GM12878 (cell line): ENCODE data around the gene NRSN2. TPM values are rescaled to one million over a fixed set of nuclear protein-coding genes. Genes with fewer than 3 reads are reported as not detected.

ENCODE experiments used
- CHD2 ChIP-seq: IDR thresholded peaks from 2 replicates; pipeline ENCODE4 v1.6.1; 2011; ENCODE audit warnings: low read depth, low read length, improper control_type of control experiment, borderline replicate concordance
- CREB1 ChIP-seq: IDR thresholded peaks from 2 replicates; pipeline ENCODE4 v1.6.1; 2012; ENCODE audit warnings: low read depth, mild to moderate bottlenecking, inconsistent platforms
- MXI1 ChIP-seq: fragments of 150-350 bp; IDR thresholded peaks from 2 replicates; pipeline ENCODE4 v1.6.1; 2011; ENCODE audit warnings: low read depth, mild to moderate bottlenecking, inconsistent platforms, low read length, improper control_type of control experiment
- POU2F2 ChIP-seq: IDR thresholded peaks from 3 replicates; pipeline ENCODE4 v1.6.1; 2011; ENCODE audit warnings: low read depth, mild to moderate bottlenecking, low read length, borderline replicate concordance
- RAD21 ChIP-seq: IDR thresholded peaks from 2 replicates; pipeline ENCODE4 v1.6.1; 2011; ENCODE audit warnings: mild to moderate bottlenecking, low read depth, low read length, moderate library complexity; ENCODE audit not compliant: insufficient read depth
- RFX5 ChIP-seq: IDR thresholded peaks from 2 replicates; pipeline ENCODE4 v1.6.1; 2011; ENCODE audit warnings: low read depth, low read length, improper control_type of control experiment
- ZNF274 ChIP-seq: IDR thresholded peaks from one replicate; pipeline ENCODE4 v1.8.0; 2011; ENCODE audit not compliant: insufficient read length, insufficient read depth
- polyA plus RNA-seq, 11 experiments: library from polyadenylated mRNA; depleted of rRNA in 4 of 11; unstranded in 6 of 11; stranded (reverse) in 5 of 11; fragments of >200 nt; fragmentation: Nextera tagmentation in 4 of 11; fragmentation: Illumina TruSeq in 1 of 11; extraction: Ambion mirVana in 4 of 11; extraction: Trizol in 1 of 11; gene quantifications; 1 replicate in 1 of 11; 2 replicates in 10 of 11; pipeline versions ENCODE4 v1.2.1 to v1.2.3, GENCODE V29; 2011 to 2016; ENCODE audit warnings: inconsistent platforms in 2 of 11, missing spikeins in 2 of 11, low read depth in 1 of 11
- total RNA-seq, 4 experiments: library from RNA; depleted of rRNA in 3 of 4; stranded (reverse); fragments of >200 nt in 3 of 4; fragmentation: Illumina TruSeq in 1 of 4; extraction: Trizol in 1 of 4; gene quantifications; 2 replicates each; pipeline versions ENCODE4 v1.2.1 to v1.2.3, GENCODE V29; 2013 to 2021
- TF ChIP-seq, protein P1 (sequence below): fragments of 450-650 bp; IDR thresholded peaks from 2 replicates; pipeline ENCODE4 v1.6.1; 2017; ENCODE audit warnings: mild to moderate bottlenecking, moderate library complexity
- TF ChIP-seq, protein P2 (sequence below): fragments of 150-350 bp; IDR thresholded peaks from 2 replicates; pipeline ENCODE4 v1.6.1; 2014; ENCODE audit warnings: mild to moderate bottlenecking, low read depth, low read length

The NRSN2 gene
- total and polyA plus RNA-seq, 10 of the 15 experiments (the other 5 are each of a cell fraction or from before 2014, with no cell fraction given), result 6.2 to 32.4 (median 13.0) TPM

DNA sequence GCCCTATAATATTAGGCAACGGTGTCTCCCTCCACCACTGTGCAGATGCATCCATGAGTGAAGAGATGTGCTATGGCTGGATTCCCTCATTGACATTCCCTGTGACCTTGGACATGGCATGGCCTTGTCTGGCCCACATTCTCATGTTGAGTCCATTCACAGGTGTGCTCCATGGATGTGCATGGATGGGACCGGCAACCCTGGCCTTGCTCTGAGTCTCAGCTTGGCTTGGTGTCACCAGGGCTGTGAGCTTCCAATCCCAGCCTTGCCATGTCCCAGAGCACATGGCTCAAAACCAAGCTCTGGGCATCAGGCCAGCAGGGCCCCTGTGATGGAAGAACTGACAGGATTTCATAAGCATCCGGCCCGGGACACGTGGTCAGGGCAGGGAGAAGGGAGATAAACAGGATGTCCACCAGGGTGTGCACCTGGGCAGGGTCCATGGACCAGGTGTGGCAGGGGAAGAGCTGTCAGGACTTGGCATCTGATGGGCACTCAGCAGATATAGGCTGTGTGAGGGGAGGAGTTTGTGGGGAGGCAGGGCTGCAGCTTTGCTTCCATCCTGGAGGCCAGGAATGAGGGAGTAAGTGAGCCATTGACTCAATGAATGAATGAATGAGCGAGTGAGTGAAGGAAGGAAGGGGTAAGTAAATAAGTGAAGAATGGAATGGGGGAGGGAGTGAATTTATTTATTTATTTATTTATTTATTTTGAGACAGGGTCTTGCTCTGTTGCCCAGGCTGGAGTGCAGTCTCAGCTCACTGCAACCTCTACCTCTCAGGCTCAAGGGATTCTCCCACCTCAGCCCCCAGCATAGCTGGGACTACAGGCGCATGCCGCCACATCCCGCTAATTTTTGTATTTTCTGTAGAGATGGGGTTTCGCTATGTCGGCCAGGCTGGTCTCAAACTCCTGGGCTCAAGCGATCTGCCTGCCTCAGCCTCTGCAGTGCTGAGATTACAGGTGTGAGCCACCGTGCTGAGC is 15.7 kb downstream of the NRSN2 start (continued):
- TF ChIP-seq ZNF274, result no peak
- TF ChIP-seq CREB1, result no peak
- no peak for TF ChIP-seq RFX5
- TF ChIP-seq CHD2, result no peak
- peak; percentile 32 for TF ChIP-seq RAD21
- no peak for TF ChIP-seq MXI1
- TF ChIP-seq POU2F2, result no peak
- TF ChIP-seq, protein P1, sequence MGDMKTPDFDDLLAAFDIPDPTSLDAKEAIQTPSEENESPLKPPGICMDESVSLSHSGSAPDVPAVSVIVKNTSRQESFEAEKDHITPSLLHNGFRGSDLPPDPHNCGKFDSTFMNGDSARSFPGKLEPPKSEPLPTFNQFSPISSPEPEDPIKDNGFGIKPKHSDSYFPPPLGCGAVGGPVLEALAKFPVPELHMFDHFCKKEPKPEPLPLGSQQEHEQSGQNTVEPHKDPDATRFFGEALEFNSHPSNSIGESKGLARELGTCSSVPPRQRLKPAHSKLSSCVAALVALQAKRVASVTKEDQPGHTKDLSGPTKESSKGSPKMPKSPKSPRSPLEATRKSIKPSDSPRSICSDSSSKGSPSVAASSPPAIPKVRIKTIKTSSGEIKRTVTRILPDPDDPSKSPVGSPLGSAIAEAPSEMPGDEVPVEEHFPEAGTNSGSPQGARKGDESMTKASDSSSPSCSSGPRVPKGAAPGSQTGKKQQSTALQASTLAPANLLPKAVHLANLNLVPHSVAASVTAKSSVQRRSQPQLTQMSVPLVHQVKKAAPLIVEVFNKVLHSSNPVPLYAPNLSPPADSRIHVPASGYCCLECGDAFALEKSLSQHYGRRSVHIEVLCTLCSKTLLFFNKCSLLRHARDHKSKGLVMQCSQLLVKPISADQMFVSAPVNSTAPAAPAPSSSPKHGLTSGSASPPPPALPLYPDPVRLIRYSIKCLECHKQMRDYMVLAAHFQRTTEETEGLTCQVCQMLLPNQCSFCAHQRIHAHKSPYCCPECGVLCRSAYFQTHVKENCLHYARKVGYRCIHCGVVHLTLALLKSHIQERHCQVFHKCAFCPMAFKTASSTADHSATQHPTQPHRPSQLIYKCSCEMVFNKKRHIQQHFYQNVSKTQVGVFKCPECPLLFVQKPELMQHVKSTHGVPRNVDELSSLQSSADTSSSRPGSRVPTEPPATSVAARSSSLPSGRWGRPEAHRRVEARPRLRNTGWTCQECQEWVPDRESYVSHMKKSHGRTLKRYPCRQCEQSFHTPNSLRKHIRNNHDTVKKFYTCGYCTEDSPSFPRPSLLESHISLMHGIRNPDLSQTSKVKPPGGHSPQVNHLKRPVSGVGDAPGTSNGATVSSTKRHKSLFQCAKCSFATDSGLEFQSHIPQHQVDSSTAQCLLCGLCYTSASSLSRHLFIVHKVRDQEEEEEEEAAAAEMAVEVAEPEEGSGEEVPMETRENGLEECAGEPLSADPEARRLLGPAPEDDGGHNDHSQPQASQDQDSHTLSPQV, result no peak
- TF ChIP-seq, protein P2, sequence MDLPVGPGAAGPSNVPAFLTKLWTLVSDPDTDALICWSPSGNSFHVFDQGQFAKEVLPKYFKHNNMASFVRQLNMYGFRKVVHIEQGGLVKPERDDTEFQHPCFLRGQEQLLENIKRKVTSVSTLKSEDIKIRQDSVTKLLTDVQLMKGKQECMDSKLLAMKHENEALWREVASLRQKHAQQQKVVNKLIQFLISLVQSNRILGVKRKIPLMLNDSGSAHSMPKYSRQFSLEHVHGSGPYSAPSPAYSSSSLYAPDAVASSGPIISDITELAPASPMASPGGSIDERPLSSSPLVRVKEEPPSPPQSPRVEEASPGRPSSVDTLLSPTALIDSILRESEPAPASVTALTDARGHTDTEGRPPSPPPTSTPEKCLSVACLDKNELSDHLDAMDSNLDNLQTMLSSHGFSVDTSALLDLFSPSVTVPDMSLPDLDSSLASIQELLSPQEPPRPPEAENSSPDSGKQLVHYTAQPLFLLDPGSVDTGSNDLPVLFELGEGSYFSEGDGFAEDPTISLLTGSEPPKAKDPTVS, result no peak
